ENCODE results near the gene TRIM44. TPM values are rescaled to one million over a fixed set of nuclear protein-coding genes. Genes with fewer than 3 reads are reported as not detected.

TRIM44 gene
- total RNA-seq, 1 donor from 2014 or later, result 67.0 TPM

DNA sequence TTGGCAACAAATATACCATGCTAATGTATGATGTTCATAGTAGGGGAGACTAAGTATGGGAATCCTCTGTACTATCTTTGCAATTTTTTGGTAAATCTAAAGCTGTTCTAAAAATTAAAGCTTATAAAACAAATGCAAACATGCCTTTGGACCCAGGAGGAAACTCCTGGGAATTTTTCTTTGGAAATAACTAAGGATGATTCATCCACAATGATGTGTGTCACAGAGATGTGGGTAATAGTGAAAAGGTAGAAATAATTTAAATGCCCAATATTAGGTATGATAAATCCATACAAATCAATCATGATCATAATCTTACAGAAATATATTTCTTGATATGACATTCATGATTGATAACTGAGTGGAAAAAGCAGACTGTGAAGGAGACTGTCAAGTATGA lies 135.8 kb downstream of the TRIM44 start:
- ChIA-PET CTCF (interaction anchor here (0.9 kb wide), 2 partner anchors 21 to 23 kb away, joined by 3 to 4 read pairs; no protein-coding TSS in a partner anchor), POLR2A (no interaction called here)
- H3K27ac Mint-ChIP-seq, result no peak overlapping the region
- H3K4me3 Mint-ChIP-seq, result no peak overlapping the region
- H3K27me3 Mint-ChIP-seq, result no peaks in the 10 kb centered on the region
- H3K36me3 Mint-ChIP-seq (ENCODE audit: low read depth), result peaks cover 32% of the 10 kb centered on the region
- peaks cover 15% of the 10 kb centered on the region for H3K4me1 Mint-ChIP-seq
- intact Hi-C loops (cut with micrococcal nuclease), result no loop called here
- no peaks in the 10 kb centered on the region for H3K9me3 Mint-ChIP-seq
- DNase-seq, result no peak
- TF ChIP-seq CTCF (IDR thresholded peaks at IDR 0.05), result no peak
- ATAC-seq (ENCODE audit: low read depth), result no peak

- Mint-ChIP-seq H3K4me3 (no peak overlapping the region), H3K9me3 (no peaks in the 10 kb centered on the region), H3K36me3 (ENCODE audit: low read depth) (peaks cover 32% of the 10 kb centered on the region), H3K27ac (no peak overlapping the region), H3K27me3 (no peaks in the 10 kb centered on the region), H3K4me1 (peaks cover 15% of the 10 kb centered on the region)
- intact Hi-C loops (cut with micrococcal nuclease), result no loop called here
- no peak for DNase-seq
- ChIA-PET POLR2A (no interaction called here), CTCF (interaction anchor here (0.9 to 2.7 kb wide), 2 partner anchors 23 kb away, joined by 4 to 15 read pairs; no protein-coding TSS in a partner anchor)
- ATAC-seq (ENCODE audit: low read depth), result no peak
- no peak for TF ChIP-seq CTCF (IDR thresholded peaks at IDR 0.05)
Observed at GRCh38 chr11:35798983-35799382, 136.4 kb downstream of the TRIM44 start.

GRCh38 chr11:35799655-35800054 lies 137.1 kb downstream of the TRIM44 start:
- peaks cover 15% of the 10 kb centered on the region for H3K4me1 Mint-ChIP-seq
- no peaks in the 10 kb centered on the region for H3K27me3 Mint-ChIP-seq
- CTCF ChIA-PET, result interaction anchor here (1.4 to 2.7 kb wide), 2 partner anchors 21 to 23 kb away, joined by 5 to 15 read pairs; no protein-coding TSS in a partner anchor
- H3K27ac Mint-ChIP-seq, result no peak overlapping the region
- no peak for TF ChIP-seq CTCF (IDR thresholded peaks at IDR 0.05)
- no peak overlapping the region for H3K4me3 Mint-ChIP-seq
- H3K36me3 Mint-ChIP-seq (ENCODE audit: low read depth), result peaks cover 30% of the 10 kb centered on the region
- ATAC-seq (ENCODE audit: low read depth) (no peak), DNase-seq (no peak)
- no peaks in the 10 kb centered on the region for H3K9me3 Mint-ChIP-seq
- POLR2A ChIA-PET, result no interaction called here
- intact Hi-C loops (cut with micrococcal nuclease), result no loop called here

- intact Hi-C loops (cut with micrococcal nuclease), result no loop called here
- peaks cover 15% of the 10 kb centered on the region for H3K4me1 Mint-ChIP-seq
- CTCF ChIA-PET, result interaction anchor here (1.4 to 2.7 kb wide), 3 partner anchors 19 to 466 kb away, joined by 3 to 15 read pairs (median 5); no protein-coding TSS in a partner anchor
- POLR2A ChIA-PET, result no interaction called here
- H3K36me3 Mint-ChIP-seq (ENCODE audit: low read depth), result peaks cover 33% of the 10 kb centered on the region
- H3K27ac Mint-ChIP-seq, result peak overlapping the region; percentile 46
- DNase-seq (no peak), ATAC-seq (ENCODE audit: low read depth) (peak; percentile 45)
- no peaks in the 10 kb centered on the region for H3K9me3 Mint-ChIP-seq
- TF ChIP-seq CTCF (IDR thresholded peaks at IDR 0.05), result no peak
- H3K27me3 Mint-ChIP-seq, result no peaks in the 10 kb centered on the region
- no peak overlapping the region for H3K4me3 Mint-ChIP-seq
Observed at GRCh38 chr11:35800970-35801953, 138.7 kb downstream of the TRIM44 start.

- intact Hi-C loops (cut with micrococcal nuclease), result no loop called here
- POLR2A ChIA-PET, result no interaction called here
- no peak overlapping the region for H3K4me3 Mint-ChIP-seq
Observed at GRCh38 chr11:35802221-35802620, 139.6 kb downstream of the TRIM44 start.

More at GRCh38 chr11:35802221-35802620, 139.6 kb downstream of the TRIM44 start:
- Mint-ChIP-seq H3K9me3 (no peaks in the 10 kb centered on the region), H3K36me3 (ENCODE audit: low read depth) (peaks cover 38% of the 10 kb centered on the region), H3K27me3 (no peaks in the 10 kb centered on the region), H3K4me1 (peaks cover 15% of the 10 kb centered on the region), H3K27ac (no peak overlapping the region)
- DNase-seq (no peak), ATAC-seq (ENCODE audit: low read depth) (no peak)
- CTCF ChIA-PET, result no interaction called here
- no peak for TF ChIP-seq CTCF (IDR thresholded peaks at IDR 0.05)

Measured in activated B cell treated with CpG ODN at 0.5 μM for 24 hours (primary cell).